HCT116 (cell line): ENCODE measurements around the gene IRF4. TPM values are rescaled to one million over a fixed set of nuclear protein-coding genes. Genes with fewer than 3 reads are reported as not detected.

Experiments used
- ATAC-seq: fragments of 200-7000 bp; cut with Tn5 transposase; 2 replicates; pipeline ENCODE4 v1.9.1; 2020; ENCODE audit warnings: mild to moderate bottlenecking, moderate library complexity
- BruUV-seq: library from RNA; stranded (reverse); fragments of 400-500 nt; replicated peaks from 2 replicates; lab custom pipeline; 2021; lab: Mats Ljungman, UMichigan
- CTCF ChIA-PET: fragments of 300-600 bp; sonication (Branson Sonifier 250); formaldehyde crosslinking; loops from one replicate; lab custom pipeline; 2021; ENCODE audit warnings: antibody characterized with exemption; lab: Charles Lee
- POLR2A ChIA-PET: fragments of 300-600, 350-600 bp; sonication (Branson Sonifier 250); formaldehyde crosslinking; loops from one replicate; lab custom pipeline; 2021; ENCODE audit warnings: antibody characterized with exemption; lab: Charles Lee
- RAD21 ChIA-PET, 2 experiments: fragments of 300-600 bp; sonication (Branson Sonifier 250); formaldehyde crosslinking; loops; one replicate each; lab custom pipeline; 2023; ENCODE audit warnings: low total read pairs in 2 of 2; ENCODE audit not compliant: uncharacterized antibody in 2 of 2, unreplicated experiment in 2 of 2, low non-redundant PET in 1 of 2; lab: Charles Lee
- DNase-seq: peaks from one replicate; pipeline ENCODE4 v3.0.0-alpha.2; 2010; ENCODE audit warnings: low read depth, low spot score
- H2AFZ ChIP-seq: fragments of 200-600 bp; shearing (Covaris generic), sonication (generic); 2 replicates; pipeline ENCODE4 v1.6.1; 2017; ENCODE audit warnings: low read depth, mixed run types, mixed read lengths, antibody characterized with exemption, low read length; ENCODE audit not compliant: poor library complexity, severe bottlenecking
- H3K27ac ChIP-seq: 2 replicates; pipeline ENCODE4 v1.5.1; 2012; ENCODE audit warnings: low read depth, low read length
- H3K27me3 ChIP-seq: fragments of 200-600 bp; sonication (generic); 2 replicates; pipeline ENCODE4 v1.6.1; 2016; ENCODE audit warnings: mixed run types, low read length, mixed read lengths; ENCODE audit not compliant: insufficient read depth
- H3K36me3 ChIP-seq, 2 experiments: fragments of 200-500 bp in 1 of 2; fragments of 200-600 bp in 1 of 2; sonication (Bioruptor generic) in 1 of 2; sonication (generic) in 1 of 2; 2 replicates each; pipeline versions ENCODE4 v1.5.1 to v1.6.1; 2014 to 2016; ENCODE audit warnings: low read length in 2 of 2, inconsistent platforms in 1 of 2, mixed read lengths in 1 of 2, mixed run types in 1 of 2; ENCODE audit not compliant: insufficient read depth in 2 of 2, control insufficient read depth in 1 of 2
- H3K4me1 ChIP-seq, 2 experiments: fragments of 200-600 bp in 1 of 2; sonication (generic) in 1 of 2; 2 replicates each; pipeline versions ENCODE4 v1.5.1 to v1.6.1; 2012 to 2017; ENCODE audit warnings: low read length in 2 of 2, inconsistent platforms in 1 of 2, mild to moderate bottlenecking in 1 of 2, mixed read lengths in 1 of 2, mixed run types in 1 of 2, moderate library complexity in 1 of 2; ENCODE audit not compliant: insufficient read depth in 2 of 2, control insufficient read depth in 1 of 2
- H3K4me2 ChIP-seq: fragments of 200-600 bp; sonication (generic); 2 replicates; pipeline ENCODE4 v1.6.1; 2017; ENCODE audit warnings: mixed run types, low read length, mixed read lengths
- H3K4me3 ChIP-seq, 2 experiments: fragments of 200-600 bp in 1 of 2; sonication (generic) in 1 of 2; replicated peaks in 1 of 2; 2 replicates each; pipeline ENCODE4 v1.5.1; 2011 to 2016; ENCODE audit warnings: low read length in 2 of 2, control low read depth in 1 of 2, low read depth in 1 of 2, mild to moderate bottlenecking in 1 of 2, mixed read lengths in 1 of 2, mixed run types in 1 of 2
- H3K79me2 ChIP-seq: fragments of 200-600 bp; sonication (generic); 2 replicates; pipeline ENCODE4 v1.6.1; 2017; ENCODE audit warnings: mild to moderate bottlenecking, mixed run types, low read length, moderate library complexity, mixed read lengths; ENCODE audit not compliant: insufficient read depth
- H3K9ac ChIP-seq: fragments of 200-600 bp; sonication (generic); 2 replicates; pipeline ENCODE4 v1.6.1; 2016; ENCODE audit warnings: low read length, mixed read lengths
- H3K9me2 ChIP-seq: fragments of 200-600 bp; sonication (generic), shearing (Covaris generic); 2 replicates; pipeline ENCODE4 v1.6.1; 2017; ENCODE audit warnings: mixed run types, mild to moderate bottlenecking, moderate library complexity; ENCODE audit not compliant: insufficient read depth
- H3K9me3 ChIP-seq, 2 experiments: fragments of 200-500 bp in 1 of 2; fragments of 200-600 bp in 1 of 2; sonication (Bioruptor generic) in 1 of 2; sonication (generic) in 1 of 2; 2 replicates each; pipeline ENCODE4 v1.6.1; 2014 to 2017; ENCODE audit warnings: low read length in 2 of 2, mixed read lengths in 2 of 2, inconsistent platforms in 1 of 2, low read depth in 1 of 2, mild to moderate bottlenecking in 1 of 2, mixed run types in 1 of 2, moderate library complexity in 1 of 2; ENCODE audit not compliant: control insufficient read depth in 1 of 2, insufficient read depth in 1 of 2
- H4K20me1 ChIP-seq: fragments of 200-600 bp; sonication (generic), shearing (Covaris generic); 2 replicates; pipeline ENCODE4 v1.6.1; 2017; ENCODE audit warnings: mixed run types, mild to moderate bottlenecking, moderate library complexity; ENCODE audit not compliant: insufficient read depth
- ATF3 ChIP-seq: IDR thresholded peaks from 2 replicates; pipeline ENCODE4 v1.6.1; 2012
- CBX3 ChIP-seq: IDR thresholded peaks from 2 replicates; pipeline ENCODE4 v1.6.1; 2012; ENCODE audit warnings: low read depth
- CEBPB ChIP-seq: IDR thresholded peaks from 2 replicates; pipeline ENCODE4 v1.6.1; 2012; ENCODE audit warnings: low read depth
- EZH2 ChIP-seq: fragments of 200-600 bp; sonication (generic); IDR thresholded peaks from 2 replicates; pipeline ENCODE4 v1.6.1; 2017; ENCODE audit warnings: antibody characterized with exemption, mixed run types
- EZH2phosphoT487 ChIP-seq: fragments of 200-600 bp; IDR thresholded peaks from 2 replicates; pipeline ENCODE4 v1.6.1; 2018; ENCODE audit warnings: antibody characterized with exemption, borderline replicate concordance
- POLR2A ChIP-seq: IDR thresholded peaks from 2 replicates; pipeline ENCODE4 v1.7.0; 2011; ENCODE audit warnings: borderline replicate concordance; ENCODE audit not compliant: insufficient read depth, insufficient read length; ENCODE audit errors: extremely low read depth
- POLR2AphosphoS5 ChIP-seq: IDR thresholded peaks from 2 replicates; pipeline ENCODE4 v1.6.1; 2011; ENCODE audit warnings: mild to moderate bottlenecking, low read depth, low read length, moderate library complexity
- RAD21 ChIP-seq: IDR thresholded peaks from 2 replicates; pipeline ENCODE4 v1.6.1; 2012; ENCODE audit warnings: low read depth, mild to moderate bottlenecking
- SIN3A ChIP-seq: IDR thresholded peaks from 2 replicates; pipeline ENCODE4 v1.6.1; 2012; ENCODE audit warnings: low read depth
- TCF7L2 ChIP-seq: IDR thresholded peaks from 2 replicates; pipeline ENCODE4 v1.7.0; 2011; ENCODE audit warnings: borderline replicate concordance, inconsistent platforms; ENCODE audit not compliant: insufficient read depth, insufficient read length; ENCODE audit errors: extremely low read depth
- YY1 ChIP-seq: IDR thresholded peaks from 2 replicates; pipeline ENCODE4 v1.6.1; 2011; ENCODE audit warnings: low read length, low read depth, moderate library complexity, mild to moderate bottlenecking; ENCODE audit not compliant: insufficient replicate concordance; ENCODE audit errors: extremely low read depth
- ZFX ChIP-seq: fragments of 450-650 bp; IDR thresholded peaks from 2 replicates; pipeline ENCODE4 v1.6.1; 2017
- ZNF274 ChIP-seq: fragments of 200-500 bp; sonication (Bioruptor generic); IDR thresholded peaks from 2 replicates; pipeline ENCODE4 v1.6.1; 2014; ENCODE audit warnings: mild to moderate bottlenecking, low read depth, low read length, inconsistent platforms
- intact Hi-C: fragments of 100-400 bp; cut with micrococcal nuclease; formaldehyde crosslinking; loops from 2 replicates; pipeline ENCODE4 v1.10.0; 2022
- total RNA-seq: library from RNA; stranded (reverse); gene quantifications from one replicate; pipeline ENCODE4 v1.2.1, GENCODE V29; 2021; ENCODE audit not compliant: unreplicated experiment
- TF ChIP-seq, protein P1 (sequence below): IDR thresholded peaks from 2 replicates; pipeline ENCODE4 v1.6.1; 2012
- TF ChIP-seq, protein P2 (sequence below): IDR thresholded peaks from 2 replicates; pipeline ENCODE4 v1.6.1; 2012; ENCODE audit warnings: low read depth

Gene IRF4
- total RNA-seq, 1 experiment from 2014 or later = 1.2 TPM

- no peaks in the 10 kb centered on the region for H3K4me1 ChIP-seq
- intact Hi-C loops = no loop called here
- ATAC-seq (no peak), DNase-seq (no peak)
- no peak overlapping the region for H3K9ac ChIP-seq
- H3K4me2 ChIP-seq = no peak overlapping the region
- TF ChIP-seq EZH2phosphoT487 (no peak), RAD21 (no peak), TCF7L2 (no peak), CEBPB (no peak), CBX3 (no peak), ZNF274 (no peak), POLR2A (no peak), EZH2 (no peak), YY1 (no peak), ZFX (no peak), ATF3 (no peak), SIN3A (no peak), POLR2AphosphoS5 (no peak)
- TF ChIP-seq, protein P1, sequence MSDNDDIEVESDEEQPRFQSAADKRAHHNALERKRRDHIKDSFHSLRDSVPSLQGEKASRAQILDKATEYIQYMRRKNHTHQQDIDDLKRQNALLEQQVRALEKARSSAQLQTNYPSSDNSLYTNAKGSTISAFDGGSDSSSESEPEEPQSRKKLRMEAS = no peak
- TF ChIP-seq, protein P2, sequence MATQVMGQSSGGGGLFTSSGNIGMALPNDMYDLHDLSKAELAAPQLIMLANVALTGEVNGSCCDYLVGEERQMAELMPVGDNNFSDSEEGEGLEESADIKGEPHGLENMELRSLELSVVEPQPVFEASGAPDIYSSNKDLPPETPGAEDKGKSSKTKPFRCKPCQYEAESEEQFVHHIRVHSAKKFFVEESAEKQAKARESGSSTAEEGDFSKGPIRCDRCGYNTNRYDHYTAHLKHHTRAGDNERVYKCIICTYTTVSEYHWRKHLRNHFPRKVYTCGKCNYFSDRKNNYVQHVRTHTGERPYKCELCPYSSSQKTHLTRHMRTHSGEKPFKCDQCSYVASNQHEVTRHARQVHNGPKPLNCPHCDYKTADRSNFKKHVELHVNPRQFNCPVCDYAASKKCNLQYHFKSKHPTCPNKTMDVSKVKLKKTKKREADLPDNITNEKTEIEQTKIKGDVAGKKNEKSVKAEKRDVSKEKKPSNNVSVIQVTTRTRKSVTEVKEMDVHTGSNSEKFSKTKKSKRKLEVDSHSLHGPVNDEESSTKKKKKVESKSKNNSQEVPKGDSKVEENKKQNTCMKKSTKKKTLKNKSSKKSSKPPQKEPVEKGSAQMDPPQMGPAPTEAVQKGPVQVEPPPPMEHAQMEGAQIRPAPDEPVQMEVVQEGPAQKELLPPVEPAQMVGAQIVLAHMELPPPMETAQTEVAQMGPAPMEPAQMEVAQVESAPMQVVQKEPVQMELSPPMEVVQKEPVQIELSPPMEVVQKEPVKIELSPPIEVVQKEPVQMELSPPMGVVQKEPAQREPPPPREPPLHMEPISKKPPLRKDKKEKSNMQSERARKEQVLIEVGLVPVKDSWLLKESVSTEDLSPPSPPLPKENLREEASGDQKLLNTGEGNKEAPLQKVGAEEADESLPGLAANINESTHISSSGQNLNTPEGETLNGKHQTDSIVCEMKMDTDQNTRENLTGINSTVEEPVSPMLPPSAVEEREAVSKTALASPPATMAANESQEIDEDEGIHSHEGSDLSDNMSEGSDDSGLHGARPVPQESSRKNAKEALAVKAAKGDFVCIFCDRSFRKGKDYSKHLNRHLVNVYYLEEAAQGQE = no peak
- H3K79me2 ChIP-seq = no peaks in the 10 kb centered on the region
- RAD21 ChIA-PET = no interaction called here
- H3K4me3 ChIP-seq = no peak overlapping the region
- no TSS peak for BruUV-seq
- H2AFZ ChIP-seq = no peak overlapping the region
- no peak overlapping the region for H3K27ac ChIP-seq
- POLR2A ChIA-PET = no interaction called here
- CTCF ChIA-PET = no interaction called here
- H3K36me3 ChIP-seq = no peaks in the 10 kb centered on the region
- H3K9me2 ChIP-seq = no peaks in the 10 kb centered on the region
- no peaks in the 10 kb centered on the region for H4K20me1 ChIP-seq
- no peaks in the 10 kb centered on the region for H3K9me3 ChIP-seq
- H3K27me3 ChIP-seq = no peaks in the 10 kb centered on the region
These were observed 2.4 kb upstream of the IRF4 start for GRCh38 chr6:389143-389542.
